Cardiac septum (tissue), 1 donor: ENCODE measurements around the gene ZNF526. TPM values are rescaled to one million over a fixed set of nuclear protein-coding genes. Genes with fewer than 3 reads are reported as not detected.

Experiments
- DNase-seq: peaks from one replicate; pipeline ENCODE4 v3.0.0-alpha.2; 2020; ENCODE audit warnings: low spot score
- intact Hi-C: fragments of 100-400 bp; cut with DNase I; formaldehyde crosslinking; loops from one replicate; pipeline ENCODE4 v1.14.0; 2022
- total RNA-seq: library from RNA; stranded (reverse); fragmentation: NEBNext Ultra II Directional; extraction: Animal tissue kit (Norgen Biotek cat#: 25700); gene quantifications from one replicate; pipeline ENCODE4 v1.2.1, GENCODE V29; 2021
- donor health status: DM: no; HTN: no; CAD: no.

The ZNF526 gene
- total RNA-seq, 1 donor from 2014 or later: 4.1 TPM

- intact Hi-C loops: loop anchor here (2.0 to 10.0 kb wide), 2 partner anchors 24 to 182 kb away; partner anchors contain the start of gene LIPE
- DNase-seq: peak; percentile 100
These were observed 22.6 kb downstream of the ZNF526 start, which contains the start of gene GSK3A for GRCh38 chr19:42242512-42243409. Gene GSK3A, minus strand, starts transcription at chr19:42242602. Its CDS starts 137 bp downstream, at chr19:42242465.

GRCh38 chr19:42244347-42245220, 24.5 kb downstream of the ZNF526 start:
- intact Hi-C loops: loop anchor here (1.0 to 10.0 kb wide), 2 partner anchors 35 to 180 kb away; partner anchors contain the start of gene LIPE
- peak; percentile 98 for DNase-seq

- intact Hi-C loops: loop anchor here (10.0 kb wide), 1 partner anchor 180 kb away; the partner anchor contains the start of gene LIPE
- no peak for DNase-seq
These were observed 25.1 kb downstream of the ZNF526 start for GRCh38 chr19:42245231-42245630.

GRCh38 chr19:42246143-42246921, 26.2 kb downstream of the ZNF526 start:
- intact Hi-C loops: loop anchor here (2.0 to 10.0 kb wide), 2 partner anchors 78 to 178 kb away; partner anchors contain the start of genes LIPE and MEGF8
- no peak for DNase-seq

- DNase-seq: no peak
These were observed 27.0 kb downstream of the ZNF526 start for GRCh38 chr19:42246922-42247639.

GRCh38 chr19:42247640-42248199, 27.6 kb downstream of the ZNF526 start:
- intact Hi-C loops: loop anchor here (2.0 to 10.0 kb wide), 2 partner anchors 77 to 177 kb away; partner anchors contain the start of genes LIPE and MEGF8
- DNase-seq: no peak

More at GRCh38 chr19:42246922-42247639, 27.0 kb downstream of the ZNF526 start:
- intact Hi-C loops: loop anchor here (2.0 to 10.0 kb wide), 2 partner anchors 78 to 178 kb away; partner anchors contain the start of genes LIPE and MEGF8

GRCh38 chr19:42248270-42249148, 28.4 kb downstream of the ZNF526 start:
- DNase-seq: no peak
- intact Hi-C loops: loop anchor here (10.0 kb wide), 1 partner anchor 176 kb away; the partner anchor contains the start of gene LIPE

- no peak for DNase-seq
- intact Hi-C loops: loop anchor here (10.0 kb wide), 1 partner anchor 176 kb away; the partner anchor contains the start of gene LIPE
These were observed 29.1 kb downstream of the ZNF526 start for GRCh38 chr19:42249149-42249750.

- DNase-seq: no peak
- intact Hi-C loops: loop anchor here (10.0 kb wide), 1 partner anchor 175 kb away; the partner anchor contains the start of gene LIPE
These were observed 29.7 kb downstream of the ZNF526 start for GRCh38 chr19:42249769-42250168.

- intact Hi-C loops: no loop called here
- DNase-seq: no peak
These were observed 30.1 kb downstream of the ZNF526 start for GRCh38 chr19:42250183-42250665.

GRCh38 chr19:42250666-42251531, 30.8 kb downstream of the ZNF526 start:
- no peak for DNase-seq
- intact Hi-C loops: no loop called here

- intact Hi-C loops: no loop called here
- DNase-seq: no peak
These were observed 31.7 kb downstream of the ZNF526 start for GRCh38 chr19:42251572-42252358.

GRCh38 chr19:42252365-42253244, 32.5 kb downstream of the ZNF526 start:
- no peak for DNase-seq
- intact Hi-C loops: no loop called here
